Fibroblast of gingiva (primary cell): ENCODE results near the gene SAXO2.
"Not testable (repeated sequence)": the region's sequence is repeated elsewhere in the genome, so short reads cannot be mapped to it uniquely, and the experiment has no call there.

ENCODE experiments used
- DNase-seq: peaks from one replicate; pipeline ENCODE4 v3.0.0-alpha.2; 2011; ENCODE audit warnings: low read depth

SAXO2 gene

GRCh38 chr15:82286475-82286874 lies 23.9 kb downstream of the SAXO2 start:
- DNase-seq, result not testable (repeated sequence)

DNA sequence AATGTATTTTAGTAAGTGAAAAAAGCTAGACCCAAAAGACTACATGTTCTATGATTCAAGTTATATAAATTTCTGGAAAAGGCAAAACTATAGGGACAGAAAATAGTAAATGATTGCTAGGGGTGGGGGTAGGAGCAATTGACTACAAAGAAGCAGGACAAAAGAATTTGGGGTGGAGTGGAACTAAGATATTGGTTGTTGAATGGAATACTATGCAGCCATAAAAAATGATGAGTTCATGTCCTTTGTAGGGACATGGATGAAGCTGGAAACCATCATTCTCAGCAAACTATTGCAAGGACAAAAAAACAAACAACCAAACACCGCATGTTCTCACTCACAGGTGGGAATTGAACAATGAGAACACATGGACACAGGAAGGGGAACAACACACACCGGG lies 25.6 kb downstream of the SAXO2 start:
- DNase-seq, result not testable (repeated sequence)

DNA sequence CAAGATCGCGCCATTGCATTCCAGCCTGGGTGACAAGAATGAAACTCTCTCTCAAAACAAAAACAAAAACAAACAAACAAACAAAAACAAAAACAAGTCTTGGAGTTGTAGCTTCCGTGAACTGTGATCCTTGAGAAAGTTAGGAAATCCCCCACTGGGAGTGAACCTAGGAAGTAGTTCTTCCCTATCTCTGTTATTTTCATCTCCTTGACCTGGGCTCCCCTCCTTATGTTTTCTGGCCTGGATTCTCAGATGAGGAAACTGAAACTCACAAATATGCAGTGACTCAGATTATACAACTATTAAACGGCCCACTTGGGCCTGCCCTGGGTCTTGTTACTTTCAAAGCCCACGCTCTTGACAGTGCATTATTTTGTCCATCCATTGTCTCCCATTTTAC lies 29.7 kb downstream of the SAXO2 start:
- no peak for DNase-seq

DNA sequence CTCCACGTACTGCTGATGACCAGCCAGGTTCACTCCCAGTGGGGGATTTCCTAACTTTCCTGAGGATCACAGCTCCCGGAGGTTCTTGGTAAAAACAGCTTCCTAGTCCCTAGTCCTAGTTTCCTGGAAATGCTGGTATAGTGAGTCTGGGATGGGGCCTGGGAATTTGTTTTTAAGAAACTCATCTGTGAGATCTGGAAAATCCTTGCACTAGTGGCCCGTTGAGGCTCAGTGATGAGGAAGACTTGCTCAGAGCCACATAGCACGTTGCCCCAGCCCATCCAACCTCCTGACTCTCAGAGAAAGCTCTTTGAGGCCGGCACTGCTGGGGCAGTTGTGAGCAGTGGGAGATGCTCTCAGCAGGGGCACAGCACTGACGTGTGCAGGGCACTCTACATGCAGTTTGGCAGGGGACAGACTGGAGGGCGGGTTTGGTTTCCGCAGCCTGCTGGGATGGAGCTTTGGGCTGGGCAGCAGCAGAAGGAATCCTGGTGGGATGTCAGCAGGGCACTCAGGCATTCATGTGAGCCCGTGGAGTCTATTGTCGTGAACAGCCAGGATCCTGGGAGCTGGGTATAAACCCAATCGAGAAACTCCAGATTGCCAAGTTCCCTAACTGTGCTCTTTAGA lies 31.6 kb downstream of the SAXO2 start:
- DNase-seq, result no peak

- DNase-seq, result no peak
Observed at GRCh38 chr15:82297546-82297945, 34.9 kb downstream of the SAXO2 start.

DNA sequence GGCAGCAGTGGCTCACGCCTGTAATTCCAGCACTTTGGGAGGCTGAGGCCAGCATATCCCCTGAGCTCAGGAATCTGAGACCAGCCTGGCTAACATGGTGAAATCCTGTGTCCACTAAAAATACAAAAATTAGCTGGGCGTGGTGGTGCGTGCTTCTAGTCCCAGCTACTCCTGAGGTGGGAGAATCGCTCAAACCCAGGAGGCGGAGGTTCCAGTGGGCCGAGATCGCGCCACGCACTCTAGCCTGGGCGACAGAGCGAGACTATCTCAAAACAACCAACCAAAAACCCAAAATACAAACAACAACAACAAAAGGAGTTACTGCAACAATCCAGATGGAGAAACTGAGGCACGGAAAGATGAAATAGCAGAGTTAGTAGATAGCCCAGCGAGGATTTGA lies 35.4 kb downstream of the SAXO2 start:
- no peak for DNase-seq

GRCh38 chr15:82298520-82298919 lies 35.9 kb downstream of the SAXO2 start:
- no peak for DNase-seq

DNA sequence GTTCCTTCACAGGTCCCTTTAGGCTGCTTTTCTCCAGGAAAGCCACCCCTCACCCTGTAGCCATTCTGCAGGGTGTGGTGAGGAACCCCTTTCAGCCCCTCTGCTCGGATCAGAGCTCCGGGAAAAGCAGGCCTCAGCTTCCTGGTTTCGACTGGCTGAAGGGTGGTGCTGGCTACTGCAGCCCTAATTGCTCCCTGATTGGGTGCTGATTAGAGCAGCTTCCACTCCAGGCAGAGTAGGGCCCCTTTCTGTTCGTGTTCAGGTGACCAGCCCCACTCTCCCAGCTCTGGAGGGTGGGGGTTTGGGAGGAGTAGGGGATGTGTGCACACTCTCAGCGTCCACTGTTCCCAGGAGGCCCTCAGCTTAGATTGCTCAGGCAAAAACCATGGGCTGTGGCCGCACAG lies 36.9 kb downstream of the SAXO2 start:
- not testable (repeated sequence) for DNase-seq

GRCh38 chr15:82300326-82300725 lies 37.7 kb downstream of the SAXO2 start:
- peak; percentile 53 for DNase-seq

DNA sequence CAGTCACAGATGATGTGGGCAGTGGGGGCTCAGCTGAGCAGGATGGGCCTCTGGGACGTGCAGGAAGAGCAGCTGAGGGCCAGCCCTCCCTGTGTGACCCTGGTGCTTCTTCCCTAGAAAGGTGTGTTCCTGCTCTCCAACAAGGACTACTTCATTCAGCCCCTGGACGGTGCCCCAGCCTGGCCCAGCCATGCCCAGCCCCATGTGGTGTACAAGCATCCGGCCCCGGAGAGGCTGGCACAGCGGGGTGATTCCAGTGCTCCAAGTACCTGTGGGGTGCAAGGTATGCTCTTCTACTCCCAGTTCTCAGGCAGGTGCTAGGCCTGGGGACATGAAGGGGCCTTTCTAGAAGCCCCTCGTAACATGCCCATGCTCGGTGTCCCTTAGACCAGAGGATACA lies 38.3 kb downstream of the SAXO2 start:
- no peak for DNase-seq

DNA sequence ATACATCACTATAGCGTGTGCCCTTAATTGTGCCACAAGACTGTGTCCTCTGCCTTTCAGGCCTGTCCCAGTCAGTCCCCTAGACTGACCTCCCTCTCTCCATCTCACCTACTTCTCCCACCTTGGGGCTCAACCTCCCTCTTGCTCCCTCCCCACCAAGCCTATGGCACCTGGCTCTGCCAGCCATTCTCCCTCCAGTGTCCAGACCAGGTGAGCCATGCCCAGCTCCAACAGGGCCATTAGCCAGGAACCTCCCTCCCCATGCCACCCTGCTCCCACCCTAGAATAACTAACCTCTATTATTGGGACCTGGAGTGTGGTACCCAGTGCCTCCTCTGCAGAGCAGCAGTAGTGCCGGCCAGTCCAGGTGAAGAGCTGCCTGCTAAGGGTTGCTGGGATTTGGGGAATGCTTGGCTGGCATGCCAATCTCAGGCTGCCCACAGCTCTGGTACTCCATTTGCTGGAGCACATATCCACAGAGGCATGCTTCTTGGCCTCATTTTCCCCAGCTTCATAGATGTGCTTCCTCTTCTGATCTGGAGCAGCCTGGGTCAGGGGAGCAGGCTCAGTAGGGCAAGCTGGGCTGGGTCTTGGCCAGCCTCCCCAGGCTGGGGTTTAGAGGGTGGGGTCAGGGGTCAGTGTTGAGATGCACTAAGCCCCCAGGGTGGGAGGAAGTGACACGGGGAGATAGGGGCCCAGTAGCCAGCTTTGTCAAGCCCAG lies 38.8 kb downstream of the SAXO2 start:
- DNase-seq, result no peak

- DNase-seq, result no peak
Observed at GRCh38 chr15:82303956-82304777, 41.5 kb downstream of the SAXO2 start.

GRCh38 chr15:82304778-82305090 lies 42.1 kb downstream of the SAXO2 start:
- DNase-seq, result no peak

GRCh38 chr15:82305621-82306048 lies 43.0 kb downstream of the SAXO2 start:
- no peak for DNase-seq

DNA sequence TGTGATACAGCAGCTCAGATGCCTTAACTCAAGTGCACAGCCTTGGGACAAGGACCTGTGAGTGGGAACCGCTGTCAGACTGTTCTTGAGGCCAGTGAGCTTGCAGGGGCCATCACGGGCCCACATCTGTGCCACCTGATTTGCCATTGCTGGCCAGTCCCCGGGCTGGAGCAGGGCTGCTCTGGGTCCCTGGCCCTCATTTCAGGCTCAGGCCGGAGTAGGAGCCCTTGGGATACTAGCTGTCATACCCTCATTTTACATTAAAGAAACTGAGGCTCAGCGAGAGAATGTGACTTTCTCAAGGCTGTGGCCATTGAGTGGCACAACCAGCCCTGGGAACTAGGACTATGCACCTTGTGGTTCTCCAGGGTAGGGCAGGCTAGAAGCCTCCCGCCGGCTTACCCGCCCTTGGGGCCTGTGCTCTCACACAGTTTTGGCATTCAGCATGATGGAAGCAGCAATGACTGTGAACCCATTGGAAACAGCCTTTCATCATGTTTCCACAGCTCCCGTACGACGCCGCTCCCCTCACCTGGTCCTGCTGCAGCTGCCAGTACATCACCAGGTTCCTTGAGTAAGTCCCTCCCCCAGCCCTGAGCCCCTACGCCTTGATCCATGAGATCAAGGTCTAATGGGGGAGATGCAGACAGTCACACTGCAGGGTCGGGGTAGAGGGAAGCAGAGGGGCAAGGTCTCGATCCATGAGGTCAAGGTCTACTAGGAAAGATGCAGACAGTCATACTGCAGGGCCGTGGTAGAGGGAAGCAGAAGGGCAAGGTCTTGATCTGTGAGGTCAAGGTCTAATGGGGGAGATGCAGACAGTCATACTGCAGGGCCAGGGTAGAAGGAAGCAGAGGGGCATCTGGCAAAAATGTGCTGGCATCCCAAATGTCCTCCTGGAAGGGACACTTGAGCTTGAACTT lies 44.4 kb downstream of the SAXO2 start:
- DNase-seq, result no peak

DNA sequence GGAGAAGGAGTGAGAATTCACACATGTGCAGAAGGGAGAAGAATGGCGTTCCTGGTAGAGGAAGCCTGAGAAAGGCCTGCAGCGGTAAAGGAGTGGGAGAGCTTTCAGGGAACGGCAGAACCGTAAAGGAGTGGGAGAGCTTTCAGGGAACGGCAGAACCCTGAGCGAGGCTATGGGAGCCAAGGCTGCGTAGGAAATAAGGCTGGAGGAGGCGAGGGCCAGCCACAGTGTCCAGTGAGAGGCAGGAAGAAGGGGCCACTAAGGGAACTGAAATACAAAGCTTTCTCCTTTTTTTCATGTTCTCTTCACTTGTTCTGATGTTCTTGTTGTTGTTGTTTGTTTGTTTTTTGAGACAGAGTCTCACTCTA lies 45.1 kb downstream of the SAXO2 start:
- no peak for DNase-seq

DNA sequence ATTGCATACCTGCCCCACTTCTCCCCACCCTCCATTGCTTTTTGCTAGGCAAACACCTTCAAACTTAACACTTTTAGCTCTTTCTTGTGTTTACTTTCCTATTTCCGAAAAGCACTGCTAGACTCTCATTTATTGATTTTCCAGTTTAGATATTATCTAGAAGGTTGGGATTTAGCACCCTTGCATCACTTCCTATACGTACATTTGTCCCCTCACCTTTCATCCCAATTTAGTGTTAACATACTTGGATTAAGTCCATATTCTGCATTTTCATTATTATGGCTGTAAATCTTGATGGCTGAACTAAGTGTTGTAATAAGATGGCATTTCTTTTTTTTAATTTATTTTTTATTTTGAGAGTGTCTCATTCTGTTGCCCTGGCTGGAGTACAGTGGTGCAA lies 47.2 kb downstream of the SAXO2 start:
- no peak for DNase-seq

DNA sequence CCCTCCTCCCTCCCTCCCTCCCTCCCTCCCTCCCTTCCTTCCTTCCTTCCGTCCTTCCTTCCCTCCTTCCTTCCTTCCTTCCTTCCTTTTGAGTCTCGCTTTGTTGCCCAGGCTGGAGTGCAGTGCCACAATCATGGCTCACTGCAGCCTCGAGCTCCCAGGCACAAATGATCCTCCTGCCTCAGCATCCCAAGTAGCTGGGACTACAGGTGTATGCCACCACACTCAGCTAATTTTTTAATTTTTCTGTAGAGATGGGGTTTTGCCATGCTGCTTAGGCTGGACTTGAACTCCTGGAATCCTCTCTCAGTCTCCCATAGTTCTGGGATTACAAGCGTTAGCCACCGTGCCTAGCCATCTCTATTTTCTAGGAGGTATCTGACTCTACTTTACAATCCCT lies 48.7 kb downstream of the SAXO2 start:
- DNase-seq, result not testable (repeated sequence)

GRCh38 chr15:82312586-82313349 lies 50.1 kb downstream of the SAXO2 start:
- no peak for DNase-seq

GRCh38 chr15:82313446-82313845 lies 50.8 kb downstream of the SAXO2 start:
- no peak for DNase-seq
